ENCODE measurements around the gene LEPR.

GRCh38 chr1:65409314-65409713 is 11.2 kb upstream of the LEPR start:
- TF ChIP-seq YY1 (IDR thresholded peaks at IDR 0.05; ENCODE audit: insufficient read depth, insufficient read length) (no peak), ZNF274 (IDR thresholded peaks at IDR 0.05; ENCODE audit: low read depth, low read length) (no peak), SUZ12 (IDR thresholded peaks at IDR 0.05; ENCODE audit: extremely low read depth, insufficient read depth, insufficient read length) (no peak)
